NT2/D1 (cell line): Measurements from ENCODE around the gene TIMM44.

Experiments
- DNase-seq: peaks from one replicate; pipeline ENCODE4 v3.0.0-alpha.2; 2011; ENCODE audit warnings: low read depth, low spot score
- H3K27me3 ChIP-seq: 2 replicates; pipeline ENCODE4 v1.6.0; 2011; ENCODE audit warnings: mild to moderate bottlenecking; ENCODE audit not compliant: insufficient read length, insufficient read depth
- H3K36me3 ChIP-seq: 2 replicates; pipeline ENCODE4 v1.6.1; 2011; ENCODE audit warnings: mild to moderate bottlenecking, low read length, mixed read lengths; ENCODE audit not compliant: insufficient read depth, insufficient read length
- H3K4me1 ChIP-seq: 2 replicates; pipeline ENCODE4 v1.5.1; 2011; ENCODE audit not compliant: insufficient read depth, insufficient read length
- H3K4me3 ChIP-seq: 2 replicates; pipeline ENCODE4 v1.5.1; 2011; ENCODE audit warnings: low read depth; ENCODE audit not compliant: insufficient read length
- H3K9ac ChIP-seq: 2 replicates; pipeline ENCODE4 v1.6.0; 2011; ENCODE audit warnings: low read depth; ENCODE audit not compliant: insufficient read length
- H3K9me3 ChIP-seq: 2 replicates; pipeline ENCODE4 v1.5.1; 2011; ENCODE audit warnings: mild to moderate bottlenecking, low read length; ENCODE audit not compliant: insufficient read depth
- SUZ12 ChIP-seq: IDR thresholded peaks from 2 replicates; pipeline ENCODE4 v1.6.1; 2011; ENCODE audit not compliant: insufficient read length, insufficient read depth; ENCODE audit errors: extremely low read depth
- YY1 ChIP-seq: IDR thresholded peaks from 2 replicates; pipeline ENCODE4 v1.6.1; 2011; ENCODE audit not compliant: insufficient read length, insufficient read depth
- ZNF274 ChIP-seq: IDR thresholded peaks from 2 replicates; pipeline ENCODE4 v1.6.1; 2011; ENCODE audit warnings: mild to moderate bottlenecking, low read depth, low read length

TIMM44 gene

DNA sequence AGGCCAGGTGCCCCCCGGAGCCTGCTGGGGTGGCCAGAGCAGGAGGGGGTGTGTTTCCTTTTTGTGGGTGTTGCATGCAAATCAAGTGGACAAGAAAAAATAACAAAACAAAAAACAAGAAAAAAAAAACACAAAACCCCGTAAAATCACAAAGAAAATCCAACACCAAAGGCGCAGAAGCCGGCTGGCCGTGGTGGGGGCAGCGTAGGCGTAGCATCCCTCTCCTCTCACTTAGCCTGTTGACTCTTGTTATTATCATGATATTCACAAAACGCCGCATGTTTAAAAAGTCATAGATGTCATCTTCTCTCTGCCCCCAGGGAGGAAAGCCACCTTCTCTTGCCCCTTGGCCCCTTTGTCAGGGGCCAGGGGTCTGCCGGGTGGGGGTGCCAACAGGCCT lies 29.8 kb downstream of the TIMM44 start:
- no peak for DNase-seq
- H3K4me1 ChIP-seq, result peaks cover 3% of the 10 kb centered on the region
- H3K9me3 ChIP-seq, result peaks cover 2% of the 10 kb centered on the region; the same call in 1 of the 2 replicates
- H3K36me3 ChIP-seq, result peaks cover 35% of the 10 kb centered on the region
- TF ChIP-seq SUZ12, result no peak
- TF ChIP-seq ZNF274, result no peak
- no peak for TF ChIP-seq YY1
- H3K27me3 ChIP-seq, result peaks cover 33% of the 10 kb centered on the region
- H3K4me3 ChIP-seq, result no peak overlapping the region
- H3K9ac ChIP-seq, result no peak overlapping the region

DNA sequence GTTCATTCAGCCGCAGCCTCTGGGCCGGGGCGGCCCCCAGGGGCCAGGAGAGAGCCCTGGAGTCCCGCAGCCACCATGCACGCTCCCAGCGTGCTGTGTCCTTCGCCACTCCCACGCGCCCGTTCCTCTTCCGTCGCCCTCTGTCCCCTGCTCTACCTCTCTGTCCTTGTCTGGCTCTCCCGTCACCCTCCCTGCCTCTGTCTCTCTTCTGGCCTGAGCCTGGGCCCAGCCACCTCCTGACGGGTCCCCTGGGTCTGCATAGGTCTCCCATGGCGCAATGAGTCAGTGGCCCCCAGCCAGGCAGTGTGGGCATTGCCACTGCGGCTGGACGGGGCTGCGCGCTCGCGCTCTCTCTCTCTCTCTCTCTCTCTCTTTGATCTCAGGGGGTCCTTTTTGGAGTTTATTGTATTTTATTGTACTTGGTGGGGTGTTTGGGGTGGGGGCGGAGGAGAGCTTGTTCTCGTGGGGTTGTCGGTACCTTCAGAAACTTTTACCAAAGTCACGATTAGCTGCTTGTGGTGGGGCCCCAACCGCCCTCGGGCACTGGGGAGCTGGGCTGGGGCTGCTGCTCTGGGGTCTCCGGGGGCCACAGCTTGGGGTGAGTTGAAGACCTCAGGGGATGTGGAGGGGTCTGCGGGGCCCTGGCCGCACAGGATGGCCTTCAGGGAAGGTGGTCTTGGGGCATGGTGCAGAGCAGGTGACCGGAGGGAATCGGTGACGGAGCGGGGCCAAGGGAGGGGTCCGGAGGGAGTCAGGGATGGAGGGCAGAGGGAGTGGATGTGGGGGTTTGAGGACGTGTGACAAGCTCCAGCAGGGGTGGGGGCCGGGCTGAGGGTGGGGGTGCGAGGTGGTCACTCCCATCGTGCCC lies 30.5 kb downstream of the TIMM44 start:
- TF ChIP-seq ZNF274 (no peak), YY1 (no peak), SUZ12 (no peak)
- Histone ChIP-seq H3K9ac (no peak overlapping the region), H3K36me3 (peaks cover 35% of the 10 kb centered on the region), H3K4me3 (no peak overlapping the region), H3K27me3 (peaks cover 29% of the 10 kb centered on the region), H3K9me3 (no peaks in the 10 kb centered on the region), H3K4me1 (peaks cover 9% of the 10 kb centered on the region)
- DNase-seq, result no peak

DNA sequence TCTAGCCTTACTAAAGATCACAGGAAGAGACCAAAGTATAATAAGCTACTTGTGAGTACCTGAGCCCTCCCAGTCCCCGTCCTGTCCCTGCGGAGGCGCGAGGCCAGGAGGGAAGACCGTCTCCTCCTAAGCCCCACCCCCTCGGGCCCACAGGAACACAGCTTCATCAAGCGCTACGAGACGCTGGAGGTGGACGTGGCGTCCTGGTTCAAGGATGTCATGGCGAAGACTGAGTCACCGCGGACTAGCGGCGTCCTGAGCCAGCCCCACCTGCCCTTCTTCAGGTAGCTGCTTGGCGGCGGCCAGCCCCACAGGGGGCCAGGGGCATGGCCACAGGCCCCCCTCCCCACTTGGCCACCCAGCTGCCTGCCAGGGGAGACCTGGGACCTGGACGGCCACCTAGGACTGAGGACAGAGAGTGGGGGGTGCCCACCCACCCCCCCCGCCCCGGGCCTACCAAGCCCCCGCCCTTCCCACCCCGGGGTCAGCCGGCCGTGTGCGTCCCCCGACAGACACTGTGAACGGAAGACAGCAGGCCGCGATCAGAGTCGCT lies 31.2 kb downstream of the TIMM44 start:
- peaks cover 12% of the 10 kb centered on the region for H3K4me1 ChIP-seq
- no peak for DNase-seq

DNA sequence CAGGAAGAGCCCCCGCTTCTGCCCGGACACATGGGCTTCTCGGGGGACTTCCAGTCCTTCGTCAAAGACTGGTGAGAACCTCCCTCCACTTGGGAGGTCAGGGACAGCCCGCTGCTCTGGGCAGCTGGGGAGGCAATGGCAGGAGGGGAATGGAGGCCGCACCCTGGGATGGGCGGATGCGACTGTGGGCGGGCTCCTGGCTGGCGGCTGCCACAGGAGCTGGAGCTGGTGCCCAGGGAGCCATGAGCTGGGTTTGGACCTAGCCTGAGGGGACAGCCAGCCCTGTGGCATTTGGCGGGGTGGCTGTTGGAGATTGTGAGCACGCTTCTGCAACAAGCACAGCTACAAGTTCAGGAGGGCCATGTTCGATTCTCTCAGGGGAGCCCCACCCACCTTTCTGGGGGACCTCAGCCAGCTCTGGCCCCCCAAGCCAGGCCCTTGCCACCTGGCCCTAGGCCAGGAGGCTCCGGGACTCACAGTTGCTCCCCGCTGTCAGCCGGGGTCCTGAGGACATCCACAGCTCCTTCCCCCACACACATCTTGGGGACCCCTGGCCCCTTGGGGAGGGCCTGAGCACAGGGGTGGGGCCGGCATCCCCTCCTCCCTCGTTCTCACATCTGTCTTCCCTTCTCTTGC lies 31.8 kb downstream of the TIMM44 start:
- no peak for DNase-seq
- Histone ChIP-seq H3K36me3 (peaks cover 40% of the 10 kb centered on the region), H3K9ac (no peak overlapping the region), H3K4me1 (peaks cover 13% of the 10 kb centered on the region), H3K9me3 (no peaks in the 10 kb centered on the region), H3K27me3 (peaks cover 17% of the 10 kb centered on the region), H3K4me3 (no peak overlapping the region)
- TF ChIP-seq ZNF274 (no peak), YY1 (no peak), SUZ12 (no peak)

More for the DNA sequence above, 31.2 kb downstream of the TIMM44 start:
- Histone ChIP-seq H3K4me3 (no peak overlapping the region), H3K36me3 (peaks cover 37% of the 10 kb centered on the region), H3K9me3 (no peaks in the 10 kb centered on the region), H3K9ac (no peak overlapping the region), H3K27me3 (peaks cover 22% of the 10 kb centered on the region)
- TF ChIP-seq ZNF274 (no peak), YY1 (no peak), SUZ12 (no peak)

DNA sequence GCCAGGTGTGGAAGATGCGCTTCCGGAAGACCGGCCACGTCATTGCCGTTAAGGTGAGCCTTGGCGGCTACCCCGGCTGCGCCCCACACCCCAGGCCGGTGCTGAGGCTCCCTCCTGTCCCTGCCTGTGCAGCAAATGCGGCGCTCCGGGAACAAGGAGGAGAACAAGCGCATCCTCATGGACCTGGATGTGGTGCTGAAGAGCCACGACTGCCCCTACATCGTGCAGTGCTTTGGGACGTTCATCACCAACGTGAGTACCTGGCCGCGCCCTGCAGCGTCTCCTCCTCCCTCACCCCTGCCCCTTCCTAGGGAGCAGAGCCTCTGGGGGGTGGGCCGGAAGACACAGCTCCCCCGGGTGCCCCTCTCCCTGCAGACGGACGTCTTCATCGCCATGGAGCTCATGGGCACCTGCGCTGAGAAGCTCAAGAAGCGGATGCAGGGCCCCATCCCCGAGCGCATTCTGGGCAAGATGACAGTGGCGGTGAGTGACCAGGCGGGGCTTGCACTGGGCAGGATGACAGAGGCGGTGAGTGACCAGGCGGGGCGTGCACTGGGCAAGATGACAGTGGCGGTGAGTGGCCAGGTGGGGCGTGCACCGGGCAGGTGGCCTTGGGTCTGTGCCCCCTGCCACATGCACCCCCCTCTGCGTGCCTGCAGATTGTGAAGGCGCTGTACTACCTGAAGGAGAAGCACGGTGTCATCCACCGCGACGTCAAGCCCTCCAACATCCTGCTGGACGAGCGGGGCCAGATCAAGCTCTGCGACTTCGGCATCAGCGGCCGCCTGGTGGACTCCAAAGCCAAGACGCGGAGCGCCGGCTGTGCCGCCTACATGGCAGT lies 32.9 kb downstream of the TIMM44 start:
- no peak for TF ChIP-seq SUZ12
- no peak for TF ChIP-seq YY1
- TF ChIP-seq ZNF274, result no peak
- H3K4me3 ChIP-seq, result no peak overlapping the region
- H3K4me1 ChIP-seq, result peaks cover 14% of the 10 kb centered on the region
- no peak for DNase-seq
- H3K9ac ChIP-seq, result no peak overlapping the region
- H3K36me3 ChIP-seq, result peaks cover 50% of the 10 kb centered on the region
- no peaks in the 10 kb centered on the region for H3K9me3 ChIP-seq
- peaks cover 8% of the 10 kb centered on the region for H3K27me3 ChIP-seq

DNA sequence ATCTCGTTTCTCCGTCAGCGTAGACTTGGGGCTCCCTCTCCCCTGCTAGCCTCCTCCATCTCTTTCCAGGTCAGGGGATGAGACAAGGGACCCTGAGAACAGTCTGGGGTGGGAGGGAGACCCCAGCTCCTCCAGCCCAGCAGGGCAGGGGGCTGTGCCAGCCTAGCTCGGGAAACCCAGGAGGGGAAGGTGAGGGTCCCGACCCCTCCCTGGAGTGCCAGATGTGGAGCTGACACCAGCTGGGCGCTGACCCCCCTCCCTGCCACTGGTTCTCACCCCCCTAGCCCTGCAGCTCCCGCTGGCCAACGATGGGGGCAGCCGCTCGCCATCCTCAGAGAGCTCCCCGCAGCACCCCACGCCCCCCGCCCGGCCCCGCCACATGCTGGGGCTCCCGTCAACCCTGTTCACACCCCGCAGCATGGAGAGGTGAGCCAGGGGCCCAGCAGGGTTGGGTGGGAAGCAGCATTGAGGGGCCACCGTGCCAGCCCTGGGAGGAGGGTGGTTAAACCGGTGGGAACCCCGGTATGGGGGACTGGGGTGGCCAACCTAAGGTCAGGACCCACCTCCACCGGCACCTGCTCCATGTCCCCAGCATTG lies 33.9 kb downstream of the TIMM44 start:
- TF ChIP-seq ZNF274 (no peak), YY1 (no peak), SUZ12 (no peak)
- Histone ChIP-seq H3K4me1 (peaks cover 20% of the 10 kb centered on the region), H3K27me3 (peaks cover 1% of the 10 kb centered on the region), H3K9ac (no peak overlapping the region), H3K36me3 (peaks cover 58% of the 10 kb centered on the region), H3K9me3 (no peaks in the 10 kb centered on the region), H3K4me3 (no peak overlapping the region)
- DNase-seq, result no peak
